GM12872 (cell line): ENCODE data around the gene OR5D13.

Experiments used
- TF ChIP-seq, protein P1 (sequence below): IDR thresholded peaks from 3 replicates; pipeline ENCODE4 v1.5.1; 2011; ENCODE audit warnings: low read depth, mild to moderate bottlenecking, low read length, moderate library complexity; ENCODE audit not compliant: insufficient read depth

Gene OR5D13

DNA sequence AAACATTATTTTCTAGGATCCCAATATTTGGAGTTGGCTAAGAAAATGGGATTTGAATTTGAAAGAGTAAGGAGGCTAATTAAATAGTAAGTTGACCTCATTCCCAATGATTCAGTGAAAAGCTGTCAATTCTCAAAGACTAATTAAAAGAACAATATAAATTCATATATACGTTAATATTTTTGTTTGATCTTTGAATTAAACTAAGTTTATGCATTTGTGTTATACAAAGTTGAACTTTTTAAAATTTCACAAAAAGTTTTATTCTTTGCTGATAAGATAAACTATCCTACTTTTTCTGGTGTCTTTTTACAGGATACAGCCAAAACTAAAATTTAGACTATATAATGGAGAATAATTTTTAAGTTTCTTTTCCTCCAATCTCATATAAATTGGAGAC lies 37.8 kb downstream of the OR5D13 start, which contains the start of gene OR5L1:
TSS of gene OR5L1 (plus strand) at position 301 of the 400 bp plus-strand sequence. CDS start 100 bp downstream, outside the sequence.
- TF ChIP-seq, protein P1, sequence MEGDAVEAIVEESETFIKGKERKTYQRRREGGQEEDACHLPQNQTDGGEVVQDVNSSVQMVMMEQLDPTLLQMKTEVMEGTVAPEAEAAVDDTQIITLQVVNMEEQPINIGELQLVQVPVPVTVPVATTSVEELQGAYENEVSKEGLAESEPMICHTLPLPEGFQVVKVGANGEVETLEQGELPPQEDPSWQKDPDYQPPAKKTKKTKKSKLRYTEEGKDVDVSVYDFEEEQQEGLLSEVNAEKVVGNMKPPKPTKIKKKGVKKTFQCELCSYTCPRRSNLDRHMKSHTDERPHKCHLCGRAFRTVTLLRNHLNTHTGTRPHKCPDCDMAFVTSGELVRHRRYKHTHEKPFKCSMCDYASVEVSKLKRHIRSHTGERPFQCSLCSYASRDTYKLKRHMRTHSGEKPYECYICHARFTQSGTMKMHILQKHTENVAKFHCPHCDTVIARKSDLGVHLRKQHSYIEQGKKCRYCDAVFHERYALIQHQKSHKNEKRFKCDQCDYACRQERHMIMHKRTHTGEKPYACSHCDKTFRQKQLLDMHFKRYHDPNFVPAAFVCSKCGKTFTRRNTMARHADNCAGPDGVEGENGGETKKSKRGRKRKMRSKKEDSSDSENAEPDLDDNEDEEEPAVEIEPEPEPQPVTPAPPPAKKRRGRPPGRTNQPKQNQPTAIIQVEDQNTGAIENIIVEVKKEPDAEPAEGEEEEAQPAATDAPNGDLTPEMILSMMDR = no peak

DNA sequence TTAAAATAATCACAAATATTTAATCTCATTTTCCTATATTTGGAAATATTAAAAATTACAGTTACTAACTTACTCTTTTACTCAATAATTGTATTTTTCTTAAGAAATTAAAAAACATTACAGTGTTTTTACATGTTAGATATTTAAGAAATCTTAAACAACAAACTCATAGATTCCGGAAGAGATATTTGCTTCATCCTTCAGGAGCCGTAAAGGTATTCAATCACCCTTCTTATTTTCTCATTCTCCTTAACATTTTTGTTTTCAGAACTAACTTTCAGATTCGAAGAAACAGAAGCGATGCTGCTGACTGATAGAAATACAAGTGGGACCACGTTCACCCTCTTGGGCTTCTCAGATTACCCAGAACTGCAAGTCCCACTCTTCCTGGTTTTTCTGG lies 46.1 kb downstream of the OR5D13 start, which contains the start of gene OR5D18:
TSS of gene OR5D18 (plus strand) at position 301 of the 400 bp plus-strand sequence. CDS start at position 301, 0 bp downstream.
- TF ChIP-seq, protein P1 = no peak
